Mucosa of stomach (tissue), 1 donor: ENCODE data around the gene NCAM2.

Experiments
- H3K27me3 ChIP-seq: one replicate; pipeline ENCODE4 v1.7.0; 2013; ENCODE audit warnings: mild to moderate bottlenecking, low read length; ENCODE audit not compliant: control insufficient read depth, insufficient read depth
- H3K36me3 ChIP-seq: one replicate; pipeline ENCODE4 v1.7.0; 2013; ENCODE audit warnings: low read length; ENCODE audit not compliant: control insufficient read depth, insufficient read depth
- H3K4me1 ChIP-seq: one replicate; pipeline ENCODE4 v1.7.0; 2013; ENCODE audit warnings: mild to moderate bottlenecking, low read length; ENCODE audit not compliant: control insufficient read depth, insufficient read depth
- H3K4me3 ChIP-seq: one replicate; pipeline ENCODE4 v1.7.0; 2013; ENCODE audit warnings: low read length
- H3K9ac ChIP-seq: one replicate; pipeline ENCODE4 v1.7.0; 2013; ENCODE audit warnings: mild to moderate bottlenecking, low read length, moderate library complexity
- H3K9me3 ChIP-seq: one replicate; pipeline ENCODE4 v1.7.0; 2013; ENCODE audit warnings: mild to moderate bottlenecking, low read length, moderate library complexity; ENCODE audit not compliant: control insufficient read depth
- donor health status: Pancreatic carcinoma.

Gene NCAM2

GRCh38 chr21:21324297-21324696 lies 326.1 kb downstream of the NCAM2 start:
- no peaks in the 10 kb centered on the region for H3K27me3 ChIP-seq
- no peaks in the 10 kb centered on the region for H3K9me3 ChIP-seq
- no peak overlapping the region for H3K9ac ChIP-seq
- no peak overlapping the region for H3K4me3 ChIP-seq
- H3K4me1 ChIP-seq: no peaks in the 10 kb centered on the region
- H3K36me3 ChIP-seq: no peaks in the 10 kb centered on the region

- H3K36me3 ChIP-seq: no peaks in the 10 kb centered on the region
- H3K4me1 ChIP-seq: no peaks in the 10 kb centered on the region
- no peak overlapping the region for H3K9ac ChIP-seq
- no peak overlapping the region for H3K4me3 ChIP-seq
- no peaks in the 10 kb centered on the region for H3K27me3 ChIP-seq
- no peaks in the 10 kb centered on the region for H3K9me3 ChIP-seq
These were observed 334.3 kb downstream of the NCAM2 start for GRCh38 chr21:21332492-21332891.

- no peaks in the 10 kb centered on the region for H3K27me3 ChIP-seq
- no peak overlapping the region for H3K4me3 ChIP-seq
- no peaks in the 10 kb centered on the region for H3K4me1 ChIP-seq
- H3K36me3 ChIP-seq: no peaks in the 10 kb centered on the region
- H3K9ac ChIP-seq: no peak overlapping the region
- no peaks in the 10 kb centered on the region for H3K9me3 ChIP-seq
These were observed 342.8 kb downstream of the NCAM2 start for GRCh38 chr21:21341041-21341440.

GRCh38 chr21:21345296-21345695 lies 347.1 kb downstream of the NCAM2 start:
- Histone ChIP-seq H3K9ac (no peak overlapping the region), H3K4me3 (no peak overlapping the region), H3K36me3 (no peaks in the 10 kb centered on the region), H3K4me1 (no peaks in the 10 kb centered on the region), H3K27me3 (no peaks in the 10 kb centered on the region), H3K9me3 (no peaks in the 10 kb centered on the region)

GRCh38 chr21:21345872-21346271 lies 347.7 kb downstream of the NCAM2 start:
- Histone ChIP-seq H3K36me3 (no peaks in the 10 kb centered on the region), H3K27me3 (no peaks in the 10 kb centered on the region), H3K9ac (no peak overlapping the region), H3K4me1 (no peaks in the 10 kb centered on the region), H3K9me3 (no peaks in the 10 kb centered on the region), H3K4me3 (no peak overlapping the region)

GRCh38 chr21:21366277-21366676 lies 368.1 kb downstream of the NCAM2 start:
- H3K36me3 ChIP-seq: no peaks in the 10 kb centered on the region
- H3K9me3 ChIP-seq: no peaks in the 10 kb centered on the region
- H3K4me3 ChIP-seq: no peak overlapping the region
- no peak overlapping the region for H3K9ac ChIP-seq
- H3K4me1 ChIP-seq: no peaks in the 10 kb centered on the region
- H3K27me3 ChIP-seq: no peaks in the 10 kb centered on the region

- H3K36me3 ChIP-seq: no peaks in the 10 kb centered on the region
- H3K4me3 ChIP-seq: no peak overlapping the region
- no peaks in the 10 kb centered on the region for H3K4me1 ChIP-seq
- H3K27me3 ChIP-seq: no peaks in the 10 kb centered on the region
- no peak overlapping the region for H3K9ac ChIP-seq
- no peaks in the 10 kb centered on the region for H3K9me3 ChIP-seq
These were observed 369.4 kb downstream of the NCAM2 start for GRCh38 chr21:21367583-21367982.

- H3K4me3 ChIP-seq: no peak overlapping the region
- no peaks in the 10 kb centered on the region for H3K27me3 ChIP-seq
- no peak overlapping the region for H3K9ac ChIP-seq
- H3K36me3 ChIP-seq: no peaks in the 10 kb centered on the region
- no peaks in the 10 kb centered on the region for H3K4me1 ChIP-seq
- H3K9me3 ChIP-seq: no peaks in the 10 kb centered on the region
These were observed 375.8 kb downstream of the NCAM2 start for GRCh38 chr21:21373969-21374368.

- Histone ChIP-seq H3K9me3 (no peaks in the 10 kb centered on the region), H3K36me3 (no peaks in the 10 kb centered on the region), H3K9ac (no peak overlapping the region), H3K4me1 (no peaks in the 10 kb centered on the region), H3K4me3 (no peak overlapping the region), H3K27me3 (no peaks in the 10 kb centered on the region)
These were observed 384.9 kb downstream of the NCAM2 start for GRCh38 chr21:21383126-21383525.

- no peak overlapping the region for H3K4me3 ChIP-seq
- H3K36me3 ChIP-seq: no peaks in the 10 kb centered on the region
- H3K9me3 ChIP-seq: no peaks in the 10 kb centered on the region
- no peaks in the 10 kb centered on the region for H3K27me3 ChIP-seq
- H3K4me1 ChIP-seq: no peaks in the 10 kb centered on the region
- H3K9ac ChIP-seq: no peak overlapping the region
These were observed 386.8 kb downstream of the NCAM2 start for GRCh38 chr21:21384977-21385376.

- H3K27me3 ChIP-seq: no peaks in the 10 kb centered on the region
- H3K4me3 ChIP-seq: no peak overlapping the region
- no peaks in the 10 kb centered on the region for H3K9me3 ChIP-seq
- H3K36me3 ChIP-seq: no peaks in the 10 kb centered on the region
- no peak overlapping the region for H3K9ac ChIP-seq
- H3K4me1 ChIP-seq: no peaks in the 10 kb centered on the region
These were observed 387.2 kb downstream of the NCAM2 start for GRCh38 chr21:21385404-21385803.

- Histone ChIP-seq H3K4me1 (no peaks in the 10 kb centered on the region), H3K9me3 (no peaks in the 10 kb centered on the region), H3K4me3 (no peak overlapping the region), H3K9ac (no peak overlapping the region), H3K27me3 (no peaks in the 10 kb centered on the region), H3K36me3 (no peaks in the 10 kb centered on the region)
These were observed 389.7 kb downstream of the NCAM2 start for GRCh38 chr21:21387916-21388315.

GRCh38 chr21:21394064-21394463 lies 395.9 kb downstream of the NCAM2 start:
- Histone ChIP-seq H3K9ac (no peak overlapping the region), H3K9me3 (no peaks in the 10 kb centered on the region), H3K4me1 (no peaks in the 10 kb centered on the region), H3K36me3 (no peaks in the 10 kb centered on the region), H3K4me3 (no peak overlapping the region), H3K27me3 (no peaks in the 10 kb centered on the region)
